ACHN (cell line): Measurements from ENCODE around the gene SHC2.
"Not testable (repeated sequence)": the region's sequence is repeated elsewhere in the genome, so short reads cannot be mapped to it uniquely, and the experiment has no call there.

Source experiments
- DNase-seq: peaks from one replicate; pipeline ENCODE4 v3.0.0-alpha.2; 2015
- in situ Hi-C: cut with HindIII; loops from 2 replicates; pipeline ENCODE4 v1.10.0; 2017; ENCODE audit warnings: low sequenced_read_pairs, low pct_ligation_motif_present, low pct_unique_long_range_greater_than_20kb

SHC2 gene

GRCh38 chr19:402786-403185, 58.0 kb downstream of the SHC2 start:
- in situ Hi-C loops, result no loop called here

GRCh38 chr19:401866-402511, 58.8 kb downstream of the SHC2 start:
- DNase-seq, result no peak
- in situ Hi-C loops, result no loop called here

More at GRCh38 chr19:402786-403185, 58.0 kb downstream of the SHC2 start:
- no peak for DNase-seq

- no peak for DNase-seq
- in situ Hi-C loops, result no loop called here
Measured at GRCh38 chr19:400976-401865, 59.6 kb downstream of the SHC2 start.

GRCh38 chr19:399370-399769, 61.5 kb downstream of the SHC2 start:
- in situ Hi-C loops, result no loop called here
- no peak for DNase-seq

GRCh38 chr19:398719-399118, 62.1 kb downstream of the SHC2 start:
- in situ Hi-C loops, result no loop called here
- DNase-seq, result no peak

- in situ Hi-C loops, result no loop called here
- no peak for DNase-seq
Measured at GRCh38 chr19:397941-398706, 62.7 kb downstream of the SHC2 start.

GRCh38 chr19:397321-397720, 63.5 kb downstream of the SHC2 start:
- in situ Hi-C loops, result no loop called here
- no peak for DNase-seq

- no peak for DNase-seq
- in situ Hi-C loops, result no loop called here
Measured at GRCh38 chr19:395467-395866, 65.4 kb downstream of the SHC2 start.

GRCh38 chr19:394857-395256, 66.0 kb downstream of the SHC2 start:
- DNase-seq, in situ Hi-C loops: not testable (repeated sequence)

- in situ Hi-C loops, result not testable (repeated sequence)
Measured at GRCh38 chr19:393560-393959, 67.3 kb downstream of the SHC2 start.

GRCh38 chr19:392375-392970, 68.4 kb downstream of the SHC2 start:
- DNase-seq, result no peak
- in situ Hi-C loops, result no loop called here

More at GRCh38 chr19:393560-393959, 67.3 kb downstream of the SHC2 start:
- not testable (repeated sequence) for DNase-seq

GRCh38 chr19:391726-392374, 69.0 kb downstream of the SHC2 start:
- DNase-seq, result no peak
- in situ Hi-C loops, result no loop called here

- in situ Hi-C loops, result no loop called here
- no peak for DNase-seq
Measured at GRCh38 chr19:391207-391557, 69.7 kb downstream of the SHC2 start.

- in situ Hi-C loops, result no loop called here
- DNase-seq, result no peak
Measured at GRCh38 chr19:390386-391206, 70.2 kb downstream of the SHC2 start.

- in situ Hi-C loops, result no loop called here
Measured at GRCh38 chr19:389935-390289, 70.9 kb downstream of the SHC2 start.

GRCh38 chr19:389255-389934, 71.4 kb downstream of the SHC2 start:
- DNase-seq, result no peak
- in situ Hi-C loops, result no loop called here

More at GRCh38 chr19:389935-390289, 70.9 kb downstream of the SHC2 start:
- no peak for DNase-seq

GRCh38 chr19:388691-389090, 72.1 kb downstream of the SHC2 start:
- in situ Hi-C loops, result no loop called here
- no peak for DNase-seq
